Measurements from ENCODE around the gene INTS7.
"Not testable (repeated sequence)": the region's sequence is repeated elsewhere in the genome, so short reads cannot be mapped to it uniquely, and the experiment has no call there.

- TF ChIP-seq TOX (CRISPR knock-in tag; IDR thresholded peaks at IDR 0.05; ENCODE audit: borderline replicate concordance); OSR1 (CRISPR knock-in tag; IDR thresholded peaks at IDR 0.05); ZC3H10 (CRISPR knock-in tag; IDR thresholded peaks at IDR 0.05); SNAI2 (CRISPR knock-in tag; IDR thresholded peaks at IDR 0.05); ZNF70 (CRISPR knock-in tag; IDR thresholded peaks at IDR 0.05); ZFP30 (CRISPR knock-in tag; IDR thresholded peaks at IDR 0.05); TCF4 (CRISPR knock-in tag; IDR thresholded peaks at IDR 0.05; ENCODE audit: borderline replicate concordance); ISL1 (CRISPR knock-in tag; IDR thresholded peaks at IDR 0.05); PATZ1 (CRISPR knock-in tag; IDR thresholded peaks at IDR 0.05; ENCODE audit: borderline replicate concordance); ZFP3 (CRISPR knock-in tag; IDR thresholded peaks at IDR 0.05): not testable (repeated sequence)
- TF ChIP-seq, protein P1, sequence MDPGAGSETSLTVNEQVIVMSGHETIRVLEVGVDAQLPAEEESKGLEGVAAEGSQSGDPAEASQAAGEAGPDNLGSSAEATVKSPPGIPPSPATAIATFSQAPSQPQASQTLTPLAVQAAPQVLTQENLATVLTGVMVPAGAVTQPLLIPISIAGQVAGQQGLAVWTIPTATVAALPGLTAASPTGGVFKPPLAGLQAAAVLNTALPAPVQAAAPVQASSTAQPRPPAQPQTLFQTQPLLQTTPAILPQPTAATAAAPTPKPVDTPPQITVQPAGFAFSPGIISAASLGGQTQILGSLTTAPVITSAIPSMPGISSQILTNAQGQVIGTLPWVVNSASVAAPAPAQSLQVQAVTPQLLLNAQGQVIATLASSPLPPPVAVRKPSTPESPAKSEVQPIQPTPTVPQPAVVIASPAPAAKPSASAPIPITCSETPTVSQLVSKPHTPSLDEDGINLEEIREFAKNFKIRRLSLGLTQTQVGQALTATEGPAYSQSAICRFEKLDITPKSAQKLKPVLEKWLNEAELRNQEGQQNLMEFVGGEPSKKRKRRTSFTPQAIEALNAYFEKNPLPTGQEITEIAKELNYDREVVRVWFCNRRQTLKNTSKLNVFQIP (CRISPR knock-in tag; IDR thresholded peaks at IDR 0.05; ENCODE audit: borderline replicate concordance, low read depth), result not testable (repeated sequence)
- TF ChIP-seq, protein P2, sequence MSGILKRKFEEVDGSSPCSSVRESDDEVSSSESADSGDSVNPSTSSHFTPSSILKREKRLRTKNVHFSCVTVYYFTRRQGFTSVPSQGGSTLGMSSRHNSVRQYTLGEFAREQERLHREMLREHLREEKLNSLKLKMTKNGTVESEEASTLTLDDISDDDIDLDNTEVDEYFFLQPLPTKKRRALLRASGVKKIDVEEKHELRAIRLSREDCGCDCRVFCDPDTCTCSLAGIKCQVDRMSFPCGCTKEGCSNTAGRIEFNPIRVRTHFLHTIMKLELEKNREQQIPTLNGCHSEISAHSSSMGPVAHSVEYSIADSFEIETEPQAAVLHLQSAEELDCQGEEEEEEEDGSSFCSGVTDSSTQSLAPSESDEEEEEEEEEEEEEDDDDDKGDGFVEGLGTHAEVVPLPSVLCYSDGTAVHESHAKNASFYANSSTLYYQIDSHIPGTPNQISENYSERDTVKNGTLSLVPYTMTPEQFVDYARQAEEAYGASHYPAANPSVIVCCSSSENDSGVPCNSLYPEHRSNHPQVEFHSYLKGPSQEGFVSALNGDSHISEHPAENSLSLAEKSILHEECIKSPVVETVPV (CRISPR knock-in tag; IDR thresholded peaks at IDR 0.05), result not testable (repeated sequence)
Measured at GRCh38 chr1:211953543-211953942, 81.8 kb downstream of the INTS7 start.

Data from SK-N-SH treated with all-trans-retinoic acid at 6 μM for 48 hours (cell line).